Measurements from ENCODE around the gene MAP3K12. TPM values are rescaled to one million over a fixed set of nuclear protein-coding genes. Genes with fewer than 3 reads are reported as not detected.

Gene MAP3K12
- total RNA-seq, 2 donors from 2014 or later: 4.3 to 30.9 TPM

- WGBS: 95% methylated on average over 10 of the region's 10 CpGs
- intact Hi-C loops (cut with DNase I): no loop called here
- Histone ChIP-seq H3K4me3 (no peak overlapping the region), H3K9me3 (no peaks in the 10 kb centered on the region), H3K4me1 (replicated peaks) (no peaks in the 10 kb centered on the region), H3K36me3 (no peaks in the 10 kb centered on the region), H3K27ac (no peak overlapping the region), H3K27me3 (replicated peaks; ENCODE audit: insufficient read depth) (no peaks in the 10 kb centered on the region)
- no peak for DNase-seq (ENCODE audit: low spot score)
- TF ChIP-seq CTCF (IDR thresholded peaks at IDR 0.05) (no peak), POLR2AphosphoS5 (IDR thresholded peaks at IDR 0.05) (no peak), POLR2A (IDR thresholded peaks at IDR 0.05) (no peak)
These were observed 13.1 kb downstream of the MAP3K12 start for GRCh38 chr12:53485955-53486735.

- Histone ChIP-seq H3K27me3 (replicated peaks; ENCODE audit: insufficient read depth) (no peaks in the 10 kb centered on the region), H3K4me3 (no peak overlapping the region), H3K4me1 (replicated peaks) (no peaks in the 10 kb centered on the region), H3K9me3 (no peaks in the 10 kb centered on the region), H3K36me3 (peaks cover 0 to 7% of the 10 kb centered on the region in 2 donors), H3K27ac (no peak overlapping the region)
- DNase-seq (ENCODE audit: low spot score): no peak
- 84% methylated on average over 10 of the region's 10 CpGs for WGBS
- TF ChIP-seq CTCF (IDR thresholded peaks at IDR 0.05) (no peak), POLR2AphosphoS5 (IDR thresholded peaks at IDR 0.05) (no peak), POLR2A (IDR thresholded peaks at IDR 0.05) (no peak)
- intact Hi-C loops (cut with DNase I): no loop called here
These were observed 14.3 kb downstream of the MAP3K12 start for GRCh38 chr12:53484686-53485575.

- no peaks in the 10 kb centered on the region for H3K9me3 ChIP-seq
- no peak for DNase-seq (ENCODE audit: low spot score)
- no peak overlapping the region for H3K27ac ChIP-seq
- H3K4me3 ChIP-seq: no peak overlapping the region
- 90% methylated on average over 4 of the region's 4 CpGs for WGBS
- no peaks in the 10 kb centered on the region for H3K27me3 ChIP-seq (replicated peaks; ENCODE audit: insufficient read depth)
- no peak for TF ChIP-seq CTCF (IDR thresholded peaks at IDR 0.05)
- TF ChIP-seq POLR2A (IDR thresholded peaks at IDR 0.05): no peak
- TF ChIP-seq POLR2AphosphoS5 (IDR thresholded peaks at IDR 0.05): no peak
- H3K4me1 ChIP-seq (replicated peaks): no peaks in the 10 kb centered on the region
- intact Hi-C loops (cut with DNase I): no loop called here
- H3K36me3 ChIP-seq: peaks cover 0 to 9% of the 10 kb centered on the region in 2 donors
These were observed 15.3 kb downstream of the MAP3K12 start for GRCh38 chr12:53483979-53484377.

- peaks cover 0 to 9% of the 10 kb centered on the region in 2 donors for H3K36me3 ChIP-seq
- H3K4me3 ChIP-seq: no peak overlapping the region
- no peak overlapping the region for H3K27ac ChIP-seq
- intact Hi-C loops (cut with DNase I): no loop called here
- no peak for DNase-seq (ENCODE audit: low spot score)
- no peaks in the 10 kb centered on the region for H3K4me1 ChIP-seq (replicated peaks)
- H3K27me3 ChIP-seq (replicated peaks; ENCODE audit: insufficient read depth): no peaks in the 10 kb centered on the region
- H3K9me3 ChIP-seq: no peaks in the 10 kb centered on the region
- 55% methylated on average over 9 of the region's 9 CpGs for WGBS
- TF ChIP-seq POLR2A (IDR thresholded peaks at IDR 0.05) (no peak), CTCF (IDR thresholded peaks at IDR 0.05) (no peak)
These were observed 15.9 kb downstream of the MAP3K12 start for GRCh38 chr12:53483225-53483978.
